NCI-H2227 treated with DMSO at 0.1 percent for 48 hours (cell line): ENCODE data around the gene WASF2.
"Not testable (repeated sequence)": the region's sequence is repeated elsewhere in the genome, so short reads cannot be mapped to it uniquely, and the experiment has no call there.

Experiments used
- DNase-seq: peaks from one replicate; lab custom pipeline; 2025; lab: John Stamatoyannopoulos, UW

The WASF2 gene

GRCh38 chr1:27397749-27398148, 92.2 kb downstream of the WASF2 start:
- no peak for DNase-seq

GRCh38 chr1:27397110-27397509, 92.9 kb downstream of the WASF2 start:
- DNase-seq = no peak

GRCh38 chr1:27395441-27396195, 94.3 kb downstream of the WASF2 start:
- peak; percentile 48 for DNase-seq

GRCh38 chr1:27394925-27395324, 95.0 kb downstream of the WASF2 start:
- DNase-seq = no peak

GRCh38 chr1:27394282-27394658, 95.7 kb downstream of the WASF2 start:
- no peak for DNase-seq

GRCh38 chr1:27393641-27394281, 96.2 kb downstream of the WASF2 start:
- no peak for DNase-seq

- no peak for DNase-seq
These were observed 97.0 kb downstream of the WASF2 start for GRCh38 chr1:27392778-27393635.

- DNase-seq = peak; percentile 95
These were observed 97.7 kb downstream of the WASF2 start, which contains the start of gene GPR3 for GRCh38 chr1:27392096-27392777. Gene GPR3 (plus strand): TSS chr1:27392622. CDS start chr1:27393799, 1,177 bp downstream.

- peak; percentile 69 for DNase-seq
These were observed 98.4 kb downstream of the WASF2 start for GRCh38 chr1:27391511-27392095.

GRCh38 chr1:27388337-27389005, 101.5 kb downstream of the WASF2 start:
- peak; percentile 37 for DNase-seq

GRCh38 chr1:27384797-27385196, 105.2 kb downstream of the WASF2 start:
- DNase-seq = not testable (repeated sequence)

GRCh38 chr1:27383661-27384060, 106.3 kb downstream of the WASF2 start:
- no peak for DNase-seq

GRCh38 chr1:27383039-27383605, 106.8 kb downstream of the WASF2 start, which contains the start of gene CD164L2:
Gene CD164L2 (minus strand): TSS chr1:27383333. CDS start chr1:27383239, 94 bp downstream.
- no peak for DNase-seq

GRCh38 chr1:27381969-27382762, 107.8 kb downstream of the WASF2 start:
- DNase-seq = no peak

- no peak for DNase-seq
These were observed 108.9 kb downstream of the WASF2 start for GRCh38 chr1:27380766-27381733.

GRCh38 chr1:27380224-27380623, 109.7 kb downstream of the WASF2 start:
- DNase-seq = no peak

GRCh38 chr1:27379564-27380122, 110.3 kb downstream of the WASF2 start:
- no peak for DNase-seq
